SK-N-SH (cell line): Measurements from ENCODE around the gene FRMD1. TPM values are rescaled to one million over a fixed set of nuclear protein-coding genes. Genes with fewer than 3 reads are reported as not detected.

ENCODE experiments used
- CTCF ChIA-PET: fragments of 300-600, 350-600 bp; formaldehyde crosslinking; extraction: SDS; loops from one replicate; lab custom pipeline; 2021; lab: Yijun Ruan, JAX
- POLR2A ChIA-PET: fragments of 350-600 bp; sonication (Branson Sonifier 250); formaldehyde crosslinking; extraction: SDS; loops from one replicate; lab custom pipeline; 2020; ENCODE audit warnings: antibody characterized with exemption, inconsistent platforms; lab: Yijun Ruan, JAX
- DNase-seq: peaks from one replicate; pipeline ENCODE4 v3.0.0; 2012
- H2AFZ ChIP-seq: fragments of 200-600 bp; sonication (generic); 2 replicates; pipeline ENCODE4 v1.8.1; 2016; ENCODE audit warnings: antibody characterized with exemption, mild to moderate bottlenecking, low read depth
- H3F3A ChIP-seq: fragments of 200-600 bp; sonication (generic); replicated peaks from 2 replicates; pipeline ENCODE3; 2016; ENCODE audit warnings: antibody characterized with exemption, mild to moderate bottlenecking; ENCODE audit not compliant: insufficient read depth
- H3K27ac ChIP-seq, 2 experiments: fragments of 200-500 bp in 1 of 2; fragments of 200-600 bp in 1 of 2; sonication (Bioruptor generic) in 1 of 2; sonication (generic), shearing (Covaris generic) in 1 of 2; 2 replicates each; pipeline versions ENCODE4 v1.5.1 to v1.6.1; 2014 to 2016; ENCODE audit warnings: low read depth in 2 of 2, inconsistent platforms in 1 of 2, low read length in 1 of 2, mild to moderate bottlenecking in 1 of 2, mixed read lengths in 1 of 2
- H3K27me3 ChIP-seq: fragments of 200-600 bp; sonication (generic), shearing (Covaris generic); 2 replicates; pipeline ENCODE4 v1.6.1; 2016; ENCODE audit warnings: mixed run types; ENCODE audit not compliant: insufficient read depth
- H3K36me3 ChIP-seq, 2 experiments: fragments of 200-500 bp in 1 of 2; fragments of 200-600 bp in 1 of 2; sonication (Bioruptor generic) in 1 of 2; sonication (generic) in 1 of 2; replicated peaks in 1 of 2; 2 replicates each; pipeline versions ENCODE3 to v1.5.1; 2014 to 2016; ENCODE audit warnings: low read length in 1 of 2, mild to moderate bottlenecking in 1 of 2; ENCODE audit not compliant: insufficient read depth in 2 of 2, control insufficient read depth in 1 of 2
- H3K4me1 ChIP-seq, 2 experiments: fragments of 200-500 bp in 1 of 2; fragments of 200-600 bp in 1 of 2; sonication (Bioruptor generic) in 1 of 2; sonication (generic), shearing (Covaris generic) in 1 of 2; 2 replicates each; pipeline versions ENCODE4 v1.5.1 to v1.6.1; 2014 to 2016; ENCODE audit warnings: low read depth in 1 of 2, low read length in 1 of 2, mixed run types in 1 of 2; ENCODE audit not compliant: insufficient read depth in 2 of 2, control insufficient read depth in 1 of 2
- H3K4me2 ChIP-seq: fragments of 200-600 bp; sonication (generic), shearing (Covaris generic); 2 replicates; pipeline ENCODE4 v1.6.1; 2017; ENCODE audit warnings: mixed run types
- H3K4me3 ChIP-seq, 2 experiments: fragments of 200-500 bp in 1 of 2; fragments of 200-600 bp in 1 of 2; sonication (Bioruptor generic) in 1 of 2; sonication (generic), shearing (Covaris generic) in 1 of 2; 2 replicates each; pipeline versions ENCODE4 v1.5.1 to v1.8.1; 2014 to 2016; ENCODE audit warnings: low read depth in 2 of 2, inconsistent platforms in 1 of 2, low read length in 1 of 2, mild to moderate bottlenecking in 1 of 2, mixed read lengths in 1 of 2, moderate library complexity in 1 of 2
- H3K79me2 ChIP-seq: fragments of 200-600 bp; sonication (generic); 2 replicates; pipeline ENCODE4 v1.8.1; 2017; ENCODE audit warnings: mild to moderate bottlenecking; ENCODE audit not compliant: insufficient read depth
- H3K9ac ChIP-seq: fragments of 200-600 bp; sonication (generic); 2 replicates; pipeline ENCODE4 v1.6.1; 2017; ENCODE audit warnings: mixed run types
- H3K9me2 ChIP-seq: fragments of 200-600 bp; sonication (generic); 2 replicates; pipeline ENCODE4 v1.6.1; 2017; ENCODE audit warnings: mixed run types
- H3K9me3 ChIP-seq: fragments of 200-600 bp; sonication (generic); 2 replicates; pipeline ENCODE4 v1.6.1; 2017; ENCODE audit warnings: mixed run types, mild to moderate bottlenecking, moderate library complexity
- H4K20me1 ChIP-seq: fragments of 200-600 bp; sonication (generic); 2 replicates; pipeline ENCODE4 v1.6.1; 2017; ENCODE audit warnings: mild to moderate bottlenecking, mixed run types; ENCODE audit not compliant: insufficient read depth
- CHD2 ChIP-seq: fragments of 150-350 bp; IDR thresholded peaks from 2 replicates; pipeline ENCODE4 v1.6.1; 2018; ENCODE audit warnings: low read length; ENCODE audit not compliant: partially characterized antibody
- ELF1 ChIP-seq: IDR thresholded peaks from 2 replicates; pipeline ENCODE4 v1.4.0; 2012
- EP300 ChIP-seq, 2 experiments: IDR thresholded peaks; 2 replicates each; pipeline versions ENCODE4 v1.4.0 to v1.6.1; 2012; ENCODE audit warnings: borderline replicate concordance in 1 of 2, low read depth in 1 of 2, low read length in 1 of 2
- JUND ChIP-seq: IDR thresholded peaks from 2 replicates; pipeline ENCODE4 v1.4.0; 2012
- MXI1 ChIP-seq: IDR thresholded peaks from 2 replicates; pipeline ENCODE4 v1.6.1; 2012; ENCODE audit warnings: mild to moderate bottlenecking, low read depth, low read length, improper control_type of control experiment
- NRF1 ChIP-seq: IDR thresholded peaks from 2 replicates; pipeline ENCODE4 v1.6.1; 2012; ENCODE audit warnings: low read depth, mild to moderate bottlenecking, low read length
- RAD21 ChIP-seq: IDR thresholded peaks from 2 replicates; pipeline ENCODE4 v1.6.1; 2012; ENCODE audit warnings: mild to moderate bottlenecking, low read length
- REST ChIP-seq: IDR thresholded peaks from 2 replicates; pipeline ENCODE4 v1.6.1; 2012; ENCODE audit warnings: mild to moderate bottlenecking, low read depth, low read length, moderate library complexity
- RXRA ChIP-seq: IDR thresholded peaks from 2 replicates; pipeline ENCODE4 v1.4.0; 2012; ENCODE audit warnings: low read depth, mild to moderate bottlenecking, borderline replicate concordance
- SIN3A ChIP-seq: IDR thresholded peaks from 2 replicates; pipeline ENCODE4 v1.6.1; 2012; ENCODE audit warnings: low read depth, mild to moderate bottlenecking, low read length, moderate library complexity, borderline replicate concordance
- SMC3 ChIP-seq: IDR thresholded peaks from 2 replicates; pipeline ENCODE4 v1.6.1; 2012; ENCODE audit warnings: low read depth, low read length, improper control_type of control experiment
- TAF1 ChIP-seq: IDR thresholded peaks from 2 replicates; pipeline ENCODE4 v1.6.1; 2012; ENCODE audit warnings: low read depth, mild to moderate bottlenecking, low read length, moderate library complexity, borderline replicate concordance
- TCF12 ChIP-seq: IDR thresholded peaks from 2 replicates; pipeline ENCODE4 v1.4.0; 2012
- YY1 ChIP-seq: IDR thresholded peaks from 2 replicates; pipeline ENCODE4 v1.4.0; 2012; ENCODE audit warnings: low read depth, mild to moderate bottlenecking
- WGBS: methylation state at CpG from one replicate; pipeline ENCODE4 v1.1.6; 2017; ENCODE audit warnings: low lambda C conversion rate; 5-methylcytosine and 5-hydroxymethylcytosine counted together
- polyA plus RNA-seq, 3 experiments: library from polyadenylated mRNA; depleted of rRNA; stranded (reverse); fragments of >200 nt; gene quantifications; 2 replicates each; pipeline ENCODE4 v1.2.3, GENCODE V29; 2012
- TF ChIP-seq, protein P1 (sequence below): fragments of 200-600 bp; sonication (generic); IDR thresholded peaks from 2 replicates; pipeline ENCODE4 v1.6.1; 2017; ENCODE audit warnings: antibody characterized with exemption, mild to moderate bottlenecking, moderate library complexity

FRMD1 gene
- polyA plus RNA-seq, 1 of the 3 experiments (the other 2 are of a cell fraction) = not detected

DNA sequence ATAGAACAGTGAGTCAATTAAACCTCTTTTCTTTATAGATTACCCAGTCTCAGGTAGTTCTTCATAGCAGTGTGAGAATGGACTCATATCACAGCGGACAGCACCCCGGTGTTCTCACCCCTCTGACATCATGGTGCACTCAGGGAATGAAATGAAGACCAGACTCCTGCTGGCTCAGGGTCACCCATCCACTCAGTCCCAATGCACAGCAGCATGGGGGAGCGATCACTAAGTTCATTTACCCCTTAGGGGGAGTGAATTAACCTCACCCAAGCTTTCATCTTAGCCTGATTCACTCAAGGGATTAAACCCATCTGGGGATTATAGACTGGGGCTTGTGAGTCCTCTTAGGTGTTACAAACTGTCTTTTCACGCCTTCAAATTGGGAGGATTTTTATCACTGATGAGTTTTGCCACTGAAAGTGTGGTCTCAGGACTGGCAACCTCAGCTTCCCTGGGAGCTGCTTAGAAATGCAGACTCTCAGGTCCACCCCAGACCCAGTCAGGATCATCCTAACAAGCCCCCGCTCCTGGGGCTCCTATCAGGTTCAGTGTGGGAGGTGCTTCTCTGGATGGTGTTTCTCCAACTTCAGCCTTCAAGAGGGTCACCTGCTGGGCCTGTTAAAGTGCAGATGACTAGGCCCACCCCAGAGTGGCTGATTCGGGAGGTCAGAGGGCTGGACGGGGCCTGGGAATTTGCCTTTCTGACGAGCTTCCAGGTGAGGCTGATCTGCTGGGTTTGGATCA lies 44.3 kb upstream of the FRMD1 start:
- WGBS = 21% methylated on average over 7 of the region's 8 CpGs
- Histone ChIP-seq H3K4me3 (no peak overlapping the region), H3K27me3 (no peaks in the 10 kb centered on the region), H3K4me1 (no peaks in the 10 kb centered on the region), H2AFZ (no peak overlapping the region), H3F3A (no peaks in the 10 kb centered on the region), H3K9me2 (no peaks in the 10 kb centered on the region), H3K79me2 (no peaks in the 10 kb centered on the region), H3K9me3 (peaks cover 3% of the 10 kb centered on the region; the same call in 1 of the 2 replicates), H3K27ac (no peak overlapping the region), H4K20me1 (no peaks in the 10 kb centered on the region), H3K9ac (no peak overlapping the region), H3K36me3 (no peaks in the 10 kb centered on the region), H3K4me2 (no peak overlapping the region)
- POLR2A ChIA-PET = no interaction called here
- CTCF ChIA-PET = interaction anchor here (1.1 kb wide), 2 partner anchors 9 to 42 kb away, joined by 3 read pairs; no protein-coding TSS in a partner anchor
- no peak for TF ChIP-seq TCF12
- no peak for TF ChIP-seq JUND
- TF ChIP-seq NRF1 = no peak
- no peak for TF ChIP-seq SIN3A
- TF ChIP-seq YY1 = no peak
- TF ChIP-seq RXRA = no peak
- TF ChIP-seq CHD2 = no peak
- TF ChIP-seq MXI1 = no peak
- TF ChIP-seq RAD21 = no peak
- TF ChIP-seq, protein P1, sequence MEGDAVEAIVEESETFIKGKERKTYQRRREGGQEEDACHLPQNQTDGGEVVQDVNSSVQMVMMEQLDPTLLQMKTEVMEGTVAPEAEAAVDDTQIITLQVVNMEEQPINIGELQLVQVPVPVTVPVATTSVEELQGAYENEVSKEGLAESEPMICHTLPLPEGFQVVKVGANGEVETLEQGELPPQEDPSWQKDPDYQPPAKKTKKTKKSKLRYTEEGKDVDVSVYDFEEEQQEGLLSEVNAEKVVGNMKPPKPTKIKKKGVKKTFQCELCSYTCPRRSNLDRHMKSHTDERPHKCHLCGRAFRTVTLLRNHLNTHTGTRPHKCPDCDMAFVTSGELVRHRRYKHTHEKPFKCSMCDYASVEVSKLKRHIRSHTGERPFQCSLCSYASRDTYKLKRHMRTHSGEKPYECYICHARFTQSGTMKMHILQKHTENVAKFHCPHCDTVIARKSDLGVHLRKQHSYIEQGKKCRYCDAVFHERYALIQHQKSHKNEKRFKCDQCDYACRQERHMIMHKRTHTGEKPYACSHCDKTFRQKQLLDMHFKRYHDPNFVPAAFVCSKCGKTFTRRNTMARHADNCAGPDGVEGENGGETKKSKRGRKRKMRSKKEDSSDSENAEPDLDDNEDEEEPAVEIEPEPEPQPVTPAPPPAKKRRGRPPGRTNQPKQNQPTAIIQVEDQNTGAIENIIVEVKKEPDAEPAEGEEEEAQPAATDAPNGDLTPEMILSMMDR = no peak
- TF ChIP-seq ELF1 = no peak
- TF ChIP-seq SMC3 = no peak
- no peak for TF ChIP-seq TAF1
- no peak for TF ChIP-seq REST
- no peak for TF ChIP-seq EP300 (IDR thresholded peaks at IDR 0.05; ENCODE audit: borderline replicate concordance in 1 of 2, low read depth in 1 of 2, low read length in 1 of 2)
- no peak for DNase-seq
